Fibroblast of skin of right quadriceps (primary cell): ENCODE measurements around the gene NDUFS1.
"Not testable (repeated sequence)": the region's sequence is repeated elsewhere in the genome, so short reads cannot be mapped to it uniquely, and the experiment has no call there.

Experiments used
- DNase-seq: peaks from one replicate; pipeline ENCODE4 v3.0.0-alpha.2; 2013

NDUFS1 gene

DNA sequence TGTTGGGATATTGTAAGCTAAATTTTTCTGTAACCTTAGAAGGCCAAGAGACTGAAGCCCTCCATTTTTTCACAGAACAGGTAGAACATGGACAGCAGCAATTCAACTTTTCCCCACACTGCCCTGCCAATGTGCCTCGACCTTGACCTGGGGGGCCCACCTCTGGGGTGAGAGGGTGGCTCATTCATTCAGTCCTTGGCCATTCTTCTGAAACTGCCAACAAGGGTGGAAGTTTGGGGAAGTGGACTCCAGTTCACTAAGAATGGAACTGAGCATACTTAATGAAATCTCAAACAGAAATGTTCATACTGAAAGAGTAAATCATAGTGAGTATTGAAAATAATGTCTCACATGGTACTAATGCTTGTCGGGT lies 1.5 kb upstream of the NDUFS1 start:
- DNase-seq = no peak

DNA sequence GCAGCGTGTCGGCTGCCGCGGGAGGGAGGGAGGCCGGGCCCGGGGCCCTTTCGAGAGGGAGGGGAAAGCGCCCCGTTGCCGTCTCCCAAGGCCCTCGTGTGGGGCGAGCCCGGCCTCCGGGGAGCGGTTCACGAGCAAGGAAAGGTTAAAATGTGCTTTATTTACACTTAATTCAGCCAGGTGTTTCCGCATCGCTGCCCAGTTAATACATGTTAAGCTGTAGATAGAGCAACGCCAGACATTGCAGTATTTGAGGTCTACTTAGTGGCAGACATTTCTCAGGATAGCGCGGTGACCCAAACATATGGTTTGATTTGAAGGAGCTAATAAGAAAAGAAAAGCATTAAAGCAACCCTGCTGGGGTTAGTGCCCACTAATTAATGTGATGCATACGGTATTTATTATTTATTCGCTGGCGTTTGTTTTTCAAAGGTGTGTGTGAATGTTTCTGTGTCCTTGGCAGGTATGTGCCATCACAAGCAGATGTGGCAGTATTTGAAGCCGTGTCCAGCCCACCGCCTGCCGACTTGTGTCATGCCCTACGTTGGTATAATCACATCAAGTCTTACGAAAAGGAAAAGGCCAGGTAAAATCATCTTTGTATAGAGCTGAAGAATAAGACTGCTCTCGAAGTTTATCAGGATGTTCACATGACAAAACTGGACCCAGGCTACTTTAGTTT lies 1.0 kb upstream of the NDUFS1 start:
- no peak for DNase-seq

DNA sequence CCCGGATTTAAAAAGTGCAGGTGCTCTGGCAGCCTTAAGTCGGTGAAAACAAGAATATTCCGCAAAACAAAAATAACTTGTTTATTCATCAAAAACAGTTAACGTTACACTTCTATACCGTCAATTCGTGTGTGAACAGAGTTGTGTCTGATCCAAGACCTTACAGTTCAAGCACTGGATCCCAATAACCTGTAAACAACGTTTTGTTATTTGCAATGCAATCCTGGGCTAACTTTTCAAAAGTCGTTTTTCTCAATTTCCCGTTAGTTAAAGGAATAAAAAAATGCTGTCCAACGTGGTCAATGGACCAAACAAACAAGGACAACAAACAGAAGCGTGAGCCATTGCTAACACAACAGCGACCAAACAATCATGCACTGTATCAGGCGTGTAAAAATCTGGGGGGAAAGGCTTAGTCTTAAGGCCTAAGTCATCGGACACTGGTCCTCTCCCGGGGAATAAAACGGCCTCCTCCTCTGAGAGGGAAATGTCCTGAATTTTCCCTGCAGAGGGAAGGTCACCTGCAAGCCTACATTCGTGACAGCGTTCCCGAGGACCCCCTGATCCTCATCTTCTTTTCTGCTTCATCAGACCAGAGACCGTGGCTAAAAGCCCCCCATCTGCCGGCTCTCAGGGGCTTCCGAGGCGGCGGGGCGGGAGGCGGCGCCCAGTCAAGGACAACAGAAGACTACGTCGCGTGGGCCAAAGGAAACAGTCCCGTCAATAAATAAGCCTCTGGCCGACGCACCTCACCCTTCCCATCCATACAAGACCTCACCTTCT lies 490 bp downstream of the NDUFS1 start:
- peak; percentile 5 for DNase-seq

DNA sequence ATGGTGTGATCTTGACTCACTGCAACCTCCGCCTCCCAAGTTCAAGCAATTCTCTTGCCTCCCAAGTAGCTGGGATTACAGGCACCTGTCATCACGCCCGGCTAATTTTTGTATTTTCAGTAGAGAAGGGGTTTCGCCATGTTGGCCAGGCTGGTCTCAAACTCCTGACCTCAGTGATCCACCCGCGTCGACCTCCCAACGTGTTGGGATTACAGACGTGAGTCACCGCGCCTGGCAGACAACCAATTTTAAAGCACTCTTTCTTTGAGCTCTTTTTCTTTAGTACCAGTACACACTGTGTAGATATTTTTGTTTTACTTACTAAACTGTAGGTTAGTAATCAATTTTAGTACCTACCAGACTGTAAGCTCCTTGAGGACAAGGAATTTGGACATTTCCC lies 2.2 kb downstream of the NDUFS1 start:
- DNase-seq = not testable (repeated sequence)

DNA sequence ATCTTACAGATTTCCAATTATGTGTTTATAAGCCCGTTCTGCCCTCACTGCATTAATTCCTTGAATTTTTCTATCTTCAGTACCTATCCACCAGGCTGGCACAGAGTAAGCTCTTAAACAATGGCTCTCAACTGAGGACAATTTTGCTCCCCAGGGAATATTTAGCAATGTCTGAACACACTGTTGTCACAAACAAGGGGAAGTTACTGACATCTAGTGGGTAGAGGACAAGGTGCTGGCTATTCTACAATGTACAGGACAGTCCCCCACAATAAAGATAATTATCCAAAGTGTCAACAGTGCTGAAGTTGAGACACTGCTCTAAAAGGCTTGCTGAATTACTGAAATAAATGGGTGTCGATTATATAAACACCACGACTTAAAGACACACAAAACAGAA lies 5.0 kb downstream of the NDUFS1 start:
- peak; percentile 5 for DNase-seq

DNA sequence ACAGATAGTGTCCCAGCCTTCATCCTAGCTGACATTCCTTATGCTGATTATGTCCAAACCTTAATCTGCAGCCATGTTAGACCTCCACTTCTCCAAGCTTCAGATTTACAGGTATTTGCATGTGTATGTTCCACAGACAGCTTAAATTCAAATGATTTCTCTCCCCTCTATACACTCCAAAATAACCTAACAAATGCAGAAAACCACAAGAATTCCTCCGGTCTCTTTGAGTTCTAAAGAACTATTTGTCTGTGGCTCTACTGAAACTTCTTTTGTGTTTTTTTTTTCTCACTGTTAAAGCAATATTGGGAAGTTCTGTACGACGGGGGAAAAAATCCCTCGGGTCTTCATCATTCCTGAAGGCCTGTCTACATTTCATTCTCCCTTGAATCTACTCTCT lies 8.6 kb downstream of the NDUFS1 start:
- no peak for DNase-seq

DNA sequence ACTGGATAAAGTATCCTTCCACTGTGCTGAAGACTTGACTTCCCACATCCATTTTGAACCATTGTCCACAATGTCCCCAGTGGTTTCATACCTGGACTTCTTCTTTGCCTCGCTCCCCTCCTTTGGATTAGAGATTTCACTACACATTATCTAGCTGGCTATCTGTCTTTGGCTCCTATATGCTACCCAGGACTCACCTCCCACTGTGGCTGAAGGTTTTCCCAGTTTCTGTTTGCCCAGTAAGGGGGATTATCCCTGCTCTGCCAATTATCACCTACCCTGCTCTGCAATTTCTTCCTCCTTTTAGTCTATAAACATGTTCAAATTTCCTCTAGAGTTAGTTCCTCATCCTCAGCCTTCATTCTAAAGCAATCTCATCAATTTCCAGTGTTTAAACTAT lies 9.1 kb downstream of the NDUFS1 start:
- no peak for DNase-seq

DNA sequence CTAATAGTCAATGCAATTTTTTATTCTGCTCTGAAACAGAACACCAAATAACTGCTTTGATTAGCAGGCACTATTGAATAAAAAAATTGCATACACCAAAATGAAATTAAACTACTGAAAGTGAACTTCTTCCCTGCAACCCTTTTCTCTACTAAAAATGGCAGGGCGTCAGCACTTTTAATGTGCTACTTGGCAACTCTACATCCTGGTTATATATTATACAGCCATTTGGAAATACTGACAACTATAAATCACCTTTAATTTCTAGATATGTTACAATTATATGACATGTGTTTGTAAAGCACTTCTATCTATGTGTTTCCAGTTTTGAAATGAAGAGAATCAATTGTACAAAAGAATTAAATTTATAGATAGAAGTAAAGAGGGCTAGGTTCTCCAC lies 9.9 kb downstream of the NDUFS1 start:
- no peak for DNase-seq

DNA sequence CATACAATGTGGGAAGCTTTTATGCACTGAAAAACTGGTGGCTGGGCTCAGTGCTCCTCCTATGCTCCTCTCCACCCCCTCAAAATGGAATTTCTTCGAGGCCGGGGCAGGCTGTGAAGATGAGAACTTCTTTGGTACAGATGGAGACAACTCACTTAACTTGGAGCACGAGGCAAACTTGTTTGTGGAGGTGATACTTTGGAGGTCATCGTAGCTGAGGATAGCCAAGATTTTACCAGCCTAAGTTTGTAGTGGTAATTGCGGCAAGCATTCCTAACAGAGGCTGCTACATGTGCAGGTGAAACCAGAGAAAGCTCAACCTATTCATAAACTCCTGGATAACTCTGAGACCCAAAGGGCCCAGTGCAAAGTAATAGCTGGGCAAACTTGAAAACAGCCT lies 13.6 kb downstream of the NDUFS1 start:
- no peak for DNase-seq

DNA sequence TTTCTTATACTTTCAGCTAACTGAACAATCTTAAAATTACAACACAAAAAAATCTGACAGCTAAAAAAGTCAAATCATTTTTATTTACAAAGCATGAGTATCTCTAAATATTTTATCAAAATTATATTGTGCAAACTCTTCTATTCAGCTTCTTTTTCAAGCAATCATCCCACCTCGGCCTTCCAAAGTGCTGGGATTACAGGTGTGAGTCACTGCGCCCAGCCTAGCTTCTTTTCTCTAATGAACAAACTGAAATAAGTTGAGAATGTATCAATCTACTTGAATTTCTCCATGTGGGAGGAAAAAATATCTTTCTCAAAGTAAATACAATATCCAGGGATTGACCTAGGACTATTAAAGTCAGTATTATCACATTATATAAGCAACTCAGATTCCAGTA lies 14.9 kb downstream of the NDUFS1 start:
- DNase-seq = no peak

DNA sequence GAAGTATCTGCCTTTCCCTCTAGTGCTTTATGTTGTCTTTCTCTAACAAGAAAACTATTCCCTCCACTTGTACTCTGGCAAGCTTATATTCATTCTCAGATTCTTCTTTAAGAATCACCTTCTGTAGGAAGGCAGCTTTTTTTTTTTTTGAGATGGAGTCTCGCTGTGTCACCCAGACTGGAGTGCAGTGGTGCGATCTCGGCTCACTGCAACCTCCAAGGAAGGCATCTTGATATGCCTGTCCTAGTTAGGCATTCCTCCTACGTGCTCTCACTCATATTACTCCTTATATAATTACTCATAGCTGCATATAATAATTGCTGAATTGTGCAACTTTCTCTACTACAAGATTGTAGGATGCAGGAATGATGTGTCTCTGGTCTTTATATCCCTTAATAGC lies 15.8 kb downstream of the NDUFS1 start:
- no peak for DNase-seq

DNA sequence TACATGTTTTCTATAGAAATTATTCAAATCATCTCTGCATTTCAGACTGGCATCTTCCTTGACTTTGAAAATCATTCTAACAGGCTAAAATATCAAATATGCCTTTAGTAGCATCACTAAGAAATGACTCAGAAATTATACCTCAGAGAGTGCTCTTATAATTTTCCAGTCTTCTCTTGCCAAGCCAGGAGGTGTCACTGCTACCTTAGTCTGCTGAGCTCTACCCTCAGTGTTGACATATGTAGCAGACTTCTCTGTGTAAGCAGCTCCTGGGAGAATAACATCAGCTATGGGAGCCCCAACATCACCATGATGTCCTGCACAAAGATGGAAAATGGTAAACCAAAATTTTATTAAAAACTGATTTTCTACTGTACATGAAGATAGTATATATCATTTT lies 31.6 kb downstream of the NDUFS1 start:
- no peak for DNase-seq

DNA sequence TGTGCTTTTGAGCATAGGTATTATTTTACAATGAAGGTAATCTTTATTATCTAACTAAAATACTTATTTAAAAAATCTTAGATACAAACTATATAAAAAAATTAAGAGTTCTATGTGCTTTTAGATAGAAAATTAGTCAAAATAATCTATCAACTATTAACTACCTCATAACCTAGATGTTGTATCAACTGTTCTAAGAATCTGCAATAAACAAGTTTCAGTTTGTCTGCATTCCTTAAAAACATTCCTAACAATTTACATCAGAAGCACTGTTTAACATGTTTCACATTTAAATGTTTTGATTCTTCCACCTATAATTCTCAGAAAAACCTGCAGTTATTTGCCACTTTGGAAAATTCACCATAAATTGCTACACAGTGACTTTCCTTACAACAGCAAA lies 33.3 kb downstream of the NDUFS1 start:
- no peak for DNase-seq

DNA sequence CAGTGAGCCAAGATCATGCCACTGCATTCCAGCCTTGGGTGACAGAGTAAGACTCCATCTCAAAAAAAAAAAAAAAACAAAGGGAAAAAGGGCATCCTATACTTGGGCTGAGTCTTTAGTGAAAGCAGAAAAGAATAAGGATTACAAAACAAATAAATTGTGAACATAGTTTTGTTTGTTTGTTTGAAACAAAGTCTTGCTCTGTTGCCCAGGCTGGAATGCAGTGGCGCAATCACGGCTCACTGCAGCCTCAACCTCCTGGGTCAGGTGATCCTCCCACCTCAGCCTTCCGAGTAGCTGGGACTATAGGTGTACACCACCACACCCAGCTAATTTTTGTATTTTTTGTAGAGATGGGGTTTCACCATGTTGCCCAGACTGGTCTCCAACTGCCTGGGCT lies 36.7 kb downstream of the NDUFS1 start:
- DNase-seq = not testable (repeated sequence)

DNA sequence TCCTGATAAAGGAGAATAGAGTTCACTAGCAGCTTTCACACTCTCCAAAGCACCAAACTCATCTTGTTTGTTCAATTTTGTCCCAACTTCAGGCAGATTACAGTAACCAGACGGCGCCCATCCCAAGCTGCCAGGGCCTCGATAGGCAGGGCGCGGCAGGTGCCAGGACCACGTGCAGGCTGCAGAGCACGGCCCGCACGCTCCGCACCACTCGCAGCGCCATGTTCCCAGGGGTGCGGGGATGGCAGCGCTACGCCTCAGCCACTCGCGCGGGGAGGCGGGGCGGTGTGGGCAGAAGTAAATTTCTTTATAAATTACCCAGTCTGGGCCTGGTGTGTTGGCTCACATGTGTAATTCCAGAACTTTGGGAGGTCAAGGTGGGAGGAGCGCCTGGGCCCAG lies 43.0 kb downstream of the NDUFS1 start:
- no peak for DNase-seq

DNA sequence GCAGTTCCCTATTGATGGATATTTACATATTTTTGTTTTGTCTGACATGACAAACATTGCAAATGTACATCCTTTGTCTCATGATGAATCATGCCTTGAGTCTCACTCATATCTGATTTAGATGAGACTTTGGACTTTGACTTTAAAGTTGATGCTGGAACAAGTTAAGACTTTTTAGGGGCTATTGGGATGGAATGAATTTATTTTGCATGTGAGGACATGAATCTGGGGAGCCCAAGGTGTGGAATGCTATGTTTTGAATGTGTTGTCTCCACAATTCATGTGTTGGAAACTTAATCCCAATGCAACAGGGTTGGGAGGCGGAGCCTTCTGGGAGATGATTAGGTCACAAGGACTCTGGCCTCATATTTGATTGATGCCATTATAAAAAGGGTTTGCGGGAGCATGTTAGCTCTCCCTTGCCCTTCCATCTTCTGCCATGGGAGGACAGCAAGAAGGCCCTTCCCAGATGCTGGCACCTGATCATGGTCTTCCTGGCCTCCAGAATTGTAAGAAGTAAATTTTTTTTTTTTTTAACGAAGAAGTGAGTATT lies 44.1 kb downstream of the NDUFS1 start:
- DNase-seq = no peak

DNA sequence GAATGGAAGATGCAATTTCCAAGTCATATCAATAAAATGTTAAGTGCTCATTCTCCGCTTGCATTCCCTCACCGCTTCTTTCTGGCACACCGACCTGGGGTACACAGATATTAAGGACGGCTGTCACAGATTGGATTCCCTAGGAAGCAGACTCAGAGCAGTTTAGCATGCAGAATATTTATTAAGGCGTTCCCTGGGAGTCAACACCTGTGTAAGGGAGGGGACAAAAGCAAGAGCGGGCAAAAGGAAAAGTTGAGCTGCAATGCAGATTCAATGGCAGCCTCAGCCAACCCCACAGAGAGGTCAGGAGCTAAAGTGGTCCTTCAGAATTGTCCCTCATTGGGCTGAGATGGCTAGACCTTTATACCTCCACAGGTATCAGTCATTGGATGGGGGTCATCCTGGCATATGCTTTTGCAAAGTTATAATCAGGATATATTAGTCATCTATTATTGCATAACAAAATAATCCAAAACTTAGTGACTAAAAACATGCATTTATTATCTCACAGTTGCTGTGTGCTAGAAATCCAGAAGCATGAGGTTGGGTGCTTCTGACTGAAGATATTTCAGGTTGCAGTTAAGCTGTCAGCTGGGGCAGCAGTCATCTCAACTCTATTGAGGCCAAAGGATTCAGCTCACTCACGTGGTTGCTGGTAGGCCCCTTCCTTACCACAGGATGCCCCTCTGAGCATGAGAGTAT lies 46.2 kb downstream of the NDUFS1 start:
- DNase-seq = peak; percentile 10

DNA sequence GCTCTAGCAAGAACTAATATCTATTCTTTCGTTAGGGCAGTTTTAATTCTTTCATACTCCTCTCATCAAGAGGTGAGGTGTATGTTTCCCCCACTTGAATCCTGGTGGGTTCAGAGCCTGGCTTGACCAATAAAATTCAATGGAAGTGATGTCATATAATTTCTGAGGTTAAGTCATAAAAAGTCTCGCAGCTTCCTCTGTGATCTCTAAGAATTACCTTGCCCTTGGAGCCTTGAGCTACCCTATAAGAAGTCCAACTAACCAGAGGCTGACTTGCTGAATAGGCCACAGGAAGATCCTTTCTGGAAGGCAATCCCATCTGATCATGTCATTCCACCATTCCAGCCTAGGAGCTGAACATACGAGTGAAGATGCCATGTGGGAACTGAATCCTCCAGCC lies 47.1 kb downstream of the NDUFS1 start:
- no peak for DNase-seq

DNA sequence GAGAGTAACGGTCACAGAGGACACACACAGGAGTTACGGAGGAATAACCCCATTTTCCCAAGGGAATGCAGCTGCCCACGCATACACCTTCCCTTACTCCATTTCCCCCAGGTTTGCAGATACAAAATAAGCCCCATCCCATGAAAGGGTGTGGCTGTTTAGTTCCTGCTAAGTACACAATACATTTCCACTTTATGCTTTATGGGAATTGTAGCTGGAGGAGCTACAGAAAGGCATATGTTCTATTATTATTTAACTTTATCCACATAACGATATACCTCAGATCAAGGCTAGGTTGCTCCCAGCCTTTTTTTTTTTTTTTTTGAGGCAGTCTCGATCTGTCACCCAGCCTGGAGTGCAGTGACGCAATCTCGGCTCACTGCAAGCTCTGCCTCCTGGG lies 50.5 kb downstream of the NDUFS1 start:
- no peak for DNase-seq

DNA sequence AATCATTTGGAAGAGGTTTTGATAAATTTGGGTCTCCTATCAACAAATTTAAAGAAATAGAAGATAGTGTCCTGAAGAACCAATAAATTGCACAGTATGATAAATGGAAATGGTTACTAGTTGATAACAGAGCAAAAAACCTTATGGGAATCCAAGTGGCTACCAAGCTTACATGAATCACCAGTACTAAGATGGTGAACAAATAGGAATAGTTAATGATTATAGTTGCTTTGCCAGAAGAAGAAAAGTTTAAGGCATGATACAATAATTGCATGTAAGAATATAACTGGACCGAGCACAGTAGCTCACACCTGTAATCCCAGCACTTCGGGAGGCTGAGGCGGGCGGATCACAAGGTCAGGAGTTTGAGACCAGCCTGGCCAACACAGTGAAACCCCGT lies 53.7 kb downstream of the NDUFS1 start:
- no peak for DNase-seq

DNA sequence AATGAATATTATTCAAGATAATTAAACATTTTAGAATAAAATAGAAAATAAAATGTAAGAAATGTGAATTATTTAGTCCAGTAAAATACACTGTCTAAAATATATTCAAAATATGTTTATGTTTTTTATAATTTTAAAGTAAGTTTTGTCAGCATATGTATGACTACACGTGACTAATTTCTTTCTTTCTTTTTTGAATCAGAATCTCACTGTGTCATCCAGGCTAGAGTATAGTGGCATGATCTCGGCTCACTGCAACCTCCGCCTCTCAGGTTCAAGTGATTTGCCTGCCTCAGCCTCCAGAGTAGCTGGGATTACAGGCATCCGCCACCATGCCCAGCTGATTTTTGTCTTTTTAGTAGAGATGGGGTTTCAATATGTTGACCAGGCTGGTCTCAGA lies 54.2 kb downstream of the NDUFS1 start:
- DNase-seq = no peak

DNA sequence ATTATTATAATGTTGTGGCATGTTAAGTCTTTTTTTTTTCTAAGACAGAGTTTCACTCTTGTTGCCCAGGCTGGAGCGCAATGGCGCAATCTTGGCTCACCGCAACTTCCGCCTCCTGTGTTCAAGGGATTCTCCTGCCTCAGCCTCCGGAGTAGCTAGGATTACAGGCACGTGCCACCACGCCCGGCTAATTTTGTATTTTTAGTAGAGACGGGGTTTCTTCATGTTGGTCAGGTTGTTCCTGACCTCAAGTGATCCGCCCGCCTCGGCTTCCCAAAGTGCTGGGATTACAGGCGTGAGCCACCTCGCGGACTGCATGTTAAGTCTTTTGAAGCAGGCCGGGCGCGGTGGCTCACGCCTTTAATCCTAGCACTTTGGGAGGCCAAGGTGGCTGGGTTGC lies 60.4 kb downstream of the NDUFS1 start:
- not testable (repeated sequence) for DNase-seq

DNA sequence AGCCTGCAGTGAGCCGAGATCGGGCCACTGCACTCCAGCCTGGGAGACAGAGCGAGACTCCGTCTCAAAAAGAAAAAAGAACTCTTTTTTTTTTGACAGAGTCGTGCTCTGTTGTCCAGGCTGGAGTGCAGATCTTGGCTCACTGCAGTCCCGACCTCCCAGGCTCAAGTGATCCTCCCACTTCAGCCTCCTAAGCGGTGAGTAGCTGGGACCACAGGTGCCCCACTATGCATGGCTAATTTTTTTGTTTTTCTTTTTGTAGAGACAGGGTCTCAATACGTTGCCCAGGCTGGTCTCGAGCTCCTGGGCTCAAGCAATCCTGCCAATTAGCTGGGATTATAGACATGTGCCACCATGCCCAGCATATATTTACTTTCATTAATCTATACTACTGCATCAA lies 60.8 kb downstream of the NDUFS1 start:
- no peak for DNase-seq

DNA sequence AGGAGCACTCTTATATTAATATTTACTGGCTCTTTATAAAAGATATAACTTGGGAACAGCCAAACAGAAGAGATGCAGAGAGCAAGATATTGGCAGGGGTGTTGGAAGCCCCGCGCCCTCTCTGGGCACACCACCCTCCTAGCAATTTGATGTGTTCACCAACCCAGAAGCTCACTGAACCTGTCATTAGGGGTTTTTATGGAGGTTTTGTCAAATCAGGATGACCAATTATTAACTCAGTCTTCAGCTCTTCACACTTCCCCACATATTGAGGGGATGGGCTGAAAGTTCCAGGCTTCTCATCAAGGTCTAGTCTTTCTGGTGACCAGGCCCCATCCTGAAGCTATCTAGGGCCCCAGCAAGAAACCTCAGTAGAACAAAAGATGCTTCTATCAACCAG lies 62.4 kb downstream of the NDUFS1 start:
- DNase-seq = no peak
